ENCODE data around the gene ERGIC2. TPM values are rescaled to one million over a fixed set of nuclear protein-coding genes. Genes with fewer than 3 reads are reported as not detected.
"Not testable (repeated sequence)": the region's sequence is repeated elsewhere in the genome, so short reads cannot be mapped to it uniquely, and the experiment has no call there.

Gene ERGIC2
- total RNA-seq, 6 experiments from 2014 or later: 131 to 161 (median 152) TPM

DNA sequence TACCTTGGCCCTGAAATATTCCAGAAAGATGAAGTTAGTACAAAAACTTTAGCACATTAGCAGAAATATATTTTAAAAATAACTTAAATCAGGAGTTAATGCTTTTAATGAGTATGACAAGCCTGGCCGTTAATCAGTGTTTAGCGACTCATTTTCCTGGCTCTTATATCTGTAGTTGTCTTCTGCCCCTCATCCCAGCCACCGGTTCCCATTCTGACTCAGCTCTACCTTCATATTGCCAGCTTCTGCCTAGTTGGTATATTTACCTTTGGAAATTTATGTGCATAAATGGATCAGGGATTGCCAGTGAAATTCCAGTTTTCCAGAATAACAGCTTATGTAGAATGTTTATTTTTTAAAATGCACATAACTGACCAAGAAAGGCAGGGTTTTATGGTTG is 79.9 kb downstream of the ERGIC2 start:
- no peak overlapping the region for H3K4me3 Mint-ChIP-seq
- TF ChIP-seq, protein P1, sequence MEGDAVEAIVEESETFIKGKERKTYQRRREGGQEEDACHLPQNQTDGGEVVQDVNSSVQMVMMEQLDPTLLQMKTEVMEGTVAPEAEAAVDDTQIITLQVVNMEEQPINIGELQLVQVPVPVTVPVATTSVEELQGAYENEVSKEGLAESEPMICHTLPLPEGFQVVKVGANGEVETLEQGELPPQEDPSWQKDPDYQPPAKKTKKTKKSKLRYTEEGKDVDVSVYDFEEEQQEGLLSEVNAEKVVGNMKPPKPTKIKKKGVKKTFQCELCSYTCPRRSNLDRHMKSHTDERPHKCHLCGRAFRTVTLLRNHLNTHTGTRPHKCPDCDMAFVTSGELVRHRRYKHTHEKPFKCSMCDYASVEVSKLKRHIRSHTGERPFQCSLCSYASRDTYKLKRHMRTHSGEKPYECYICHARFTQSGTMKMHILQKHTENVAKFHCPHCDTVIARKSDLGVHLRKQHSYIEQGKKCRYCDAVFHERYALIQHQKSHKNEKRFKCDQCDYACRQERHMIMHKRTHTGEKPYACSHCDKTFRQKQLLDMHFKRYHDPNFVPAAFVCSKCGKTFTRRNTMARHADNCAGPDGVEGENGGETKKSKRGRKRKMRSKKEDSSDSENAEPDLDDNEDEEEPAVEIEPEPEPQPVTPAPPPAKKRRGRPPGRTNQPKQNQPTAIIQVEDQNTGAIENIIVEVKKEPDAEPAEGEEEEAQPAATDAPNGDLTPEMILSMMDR (IDR thresholded peaks at IDR 0.05): no peak
- H3K27me3 Mint-ChIP-seq (ENCODE audit: insufficient read depth): peaks cover 7% of the 10 kb centered on the region; the same call in 1 of the 2 replicates
- no peaks in the 10 kb centered on the region for H3K36me3 Mint-ChIP-seq (ENCODE audit: low read depth)
- DNase-seq: no peak
- H3K9me3 Mint-ChIP-seq: no peaks in the 10 kb centered on the region
- H3K4me1 Mint-ChIP-seq (ENCODE audit: low read depth): no peaks in the 10 kb centered on the region
- H3K27ac Mint-ChIP-seq: no peak overlapping the region

DNA sequence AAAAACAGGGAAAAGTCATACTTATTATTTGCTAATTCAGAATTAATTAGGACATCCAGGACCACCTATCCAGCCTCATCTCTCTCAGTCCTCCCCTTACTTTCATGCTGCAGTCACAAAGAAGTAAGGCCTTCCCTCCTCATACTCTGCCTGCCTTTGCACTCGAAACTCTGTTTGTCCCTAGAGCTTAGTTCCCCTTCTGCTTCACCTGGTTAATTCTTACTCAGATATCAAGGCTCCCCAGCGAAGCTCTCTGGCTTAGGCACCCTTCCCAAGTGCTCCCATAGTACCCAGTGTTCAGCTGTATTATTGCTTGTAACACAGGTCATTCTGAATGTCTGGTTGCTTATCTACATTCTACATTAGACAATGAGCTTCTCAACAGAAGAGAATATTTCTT is 81.3 kb downstream of the ERGIC2 start:
- Mint-ChIP-seq H3K9me3 (no peaks in the 10 kb centered on the region), H3K27me3 (ENCODE audit: insufficient read depth) (peaks cover 7% of the 10 kb centered on the region; the same call in 1 of the 2 replicates), H3K4me3 (no peak overlapping the region), H3K27ac (no peak overlapping the region), H3K36me3 (ENCODE audit: low read depth) (no peaks in the 10 kb centered on the region), H3K4me1 (ENCODE audit: low read depth) (no peaks in the 10 kb centered on the region)
- TF ChIP-seq, protein P1 (IDR thresholded peaks at IDR 0.05): no peak
- no peak for DNase-seq

DNA sequence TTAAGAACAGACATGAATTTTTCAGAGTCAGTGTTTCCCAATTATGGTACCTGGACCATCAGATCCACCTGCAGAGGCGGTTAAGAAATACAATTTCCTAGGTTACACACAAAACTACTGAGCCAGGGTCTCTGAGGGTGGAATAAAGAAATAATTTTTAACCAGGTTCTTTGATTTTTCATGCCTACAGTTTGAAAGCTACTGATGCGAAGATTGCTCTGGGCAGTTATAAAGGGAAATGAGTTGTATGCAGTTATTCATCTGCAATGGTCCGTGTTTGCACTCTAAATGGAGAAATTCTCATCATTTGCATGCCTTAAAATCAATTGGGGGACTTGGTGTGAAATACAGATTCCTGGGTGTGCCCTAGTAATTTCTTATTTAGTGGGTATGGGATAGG is 89.7 kb downstream of the ERGIC2 start:
- no peaks in the 10 kb centered on the region for H3K4me1 Mint-ChIP-seq (ENCODE audit: low read depth)
- H3K36me3 Mint-ChIP-seq (ENCODE audit: low read depth): no peaks in the 10 kb centered on the region
- H3K9me3 Mint-ChIP-seq: no peaks in the 10 kb centered on the region
- DNase-seq: no peak
- no peak overlapping the region for H3K4me3 Mint-ChIP-seq
- no peaks in the 10 kb centered on the region; the same call in 1 of the 2 replicates for H3K27me3 Mint-ChIP-seq (ENCODE audit: insufficient read depth)
- H3K27ac Mint-ChIP-seq: no peak overlapping the region
- TF ChIP-seq, protein P1 (IDR thresholded peaks at IDR 0.05): no peak

DNA sequence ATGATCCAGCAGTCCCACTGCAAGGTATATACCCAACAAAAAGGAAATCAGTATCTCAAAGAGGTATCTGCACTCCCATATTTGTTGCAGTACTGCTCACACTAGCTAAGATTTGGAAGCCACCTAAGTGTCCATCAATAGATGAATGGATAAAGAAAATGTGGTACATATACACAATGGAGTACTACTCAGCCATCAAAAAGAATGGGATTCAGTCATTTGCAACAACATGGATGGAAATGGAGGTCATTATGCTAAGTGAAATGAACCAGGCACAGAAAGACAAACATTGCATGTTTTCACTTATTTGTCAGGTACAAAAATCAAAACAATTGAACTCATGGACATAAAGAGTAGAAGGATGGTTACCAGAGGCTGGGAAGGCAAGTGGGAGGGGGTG is 90.5 kb downstream of the ERGIC2 start:
- H3K4me1 Mint-ChIP-seq (ENCODE audit: low read depth); H3K9me3 Mint-ChIP-seq; DNase-seq; H3K27ac Mint-ChIP-seq; H3K27me3 Mint-ChIP-seq (ENCODE audit: insufficient read depth); H3K4me3 Mint-ChIP-seq; H3K36me3 Mint-ChIP-seq (ENCODE audit: low read depth): not testable (repeated sequence)

DNA sequence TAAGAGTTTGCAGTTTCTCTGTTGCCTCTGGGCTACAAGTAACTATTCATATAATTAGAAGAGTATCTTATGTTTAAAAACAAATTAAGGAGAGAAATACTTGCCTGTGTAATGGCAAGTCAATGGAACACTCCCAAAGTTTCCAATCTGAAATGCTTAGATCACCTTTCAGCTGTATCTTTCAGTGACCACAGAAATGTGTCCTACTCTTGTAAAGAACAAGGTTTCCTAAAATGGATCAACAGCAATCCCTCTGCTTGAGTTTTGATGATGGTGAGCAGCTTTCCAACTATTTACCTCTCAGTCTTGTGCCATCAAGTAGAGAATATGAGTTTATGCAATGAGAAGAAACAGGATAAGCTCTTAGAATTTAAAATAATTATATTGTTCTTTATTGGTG is 92.9 kb downstream of the ERGIC2 start:
- H3K27ac Mint-ChIP-seq: no peak overlapping the region
- TF ChIP-seq, protein P1 (IDR thresholded peaks at IDR 0.05): no peak
- DNase-seq: no peak
- H3K9me3 Mint-ChIP-seq: 0 out of 2 replicates have a peak, but pooled peaks cover 6% of the 10 kb centered on the region
- no peak overlapping the region for H3K4me3 Mint-ChIP-seq
- H3K36me3 Mint-ChIP-seq (ENCODE audit: low read depth): no peaks in the 10 kb centered on the region; the same call in 1 of the 2 replicates
- peaks cover 8% of the 10 kb centered on the region; the same call in 1 of the 2 replicates for H3K4me1 Mint-ChIP-seq (ENCODE audit: low read depth)
- no peaks in the 10 kb centered on the region for H3K27me3 Mint-ChIP-seq (ENCODE audit: insufficient read depth)

DNA sequence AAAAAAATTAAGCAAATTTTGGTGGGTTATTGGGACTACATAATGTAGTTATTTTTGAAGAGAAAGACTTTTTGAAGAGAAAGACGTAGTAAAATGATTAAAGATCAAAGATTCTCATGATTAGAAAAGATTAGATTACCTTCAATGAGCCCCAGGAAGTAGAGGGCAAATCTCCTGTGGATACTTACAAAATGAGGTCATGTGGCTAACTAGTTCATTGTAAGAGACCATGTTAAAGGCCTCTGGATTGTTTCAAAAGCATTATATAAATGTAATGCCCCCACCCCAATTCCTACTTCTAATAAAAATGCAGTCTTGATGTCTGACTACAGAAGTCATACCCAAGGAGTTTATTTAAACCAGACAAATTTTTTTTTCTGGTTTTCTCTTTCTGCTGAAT is 93.3 kb downstream of the ERGIC2 start:
- TF ChIP-seq, protein P1 (IDR thresholded peaks at IDR 0.05): no peak
- Mint-ChIP-seq H3K9me3 (0 out of 2 replicates have a peak, but pooled peaks cover 6% of the 10 kb centered on the region), H3K27ac (no peak overlapping the region), H3K36me3 (ENCODE audit: low read depth) (no peaks in the 10 kb centered on the region; the same call in 1 of the 2 replicates), H3K27me3 (ENCODE audit: insufficient read depth) (no peaks in the 10 kb centered on the region), H3K4me3 (no peak overlapping the region), H3K4me1 (ENCODE audit: low read depth) (peaks cover 8% of the 10 kb centered on the region; the same call in 1 of the 2 replicates)
- no peak for DNase-seq

Other genes starting within 250 kb of the ERGIC2 start
- gene FAR2, start 231.9 kb downstream of the ERGIC2 start, total RNA-seq (2021; fragmentation: NEBNext Ultra II Directional; extraction: Animal tissue kit (Norgen Biotek cat#: 25700)): 10 to 100 TPM in 3 of 6 experiments, 1 to 10 TPM in 1, under 1 TPM in 2; 0.17 to 14.0 (median 8.5) TPM
- gene OVCH1, start 116.5 kb upstream of the ERGIC2 start, total RNA-seq (2021; fragmentation: NEBNext Ultra II Directional; extraction: Animal tissue kit (Norgen Biotek cat#: 25700)): not detected

All from HFFc6 (cell line).